Spinal cord (tissue), 10 donors: Measurements from ENCODE around the gene ERC1. TPM values are rescaled to one million over a fixed set of nuclear protein-coding genes. Genes with fewer than 3 reads are reported as not detected.

ENCODE experiments used
- DNase-seq, 6 donors: peaks; one replicate each; pipeline versions ENCODE4 v3.0.0 to v3.0.0-alpha.2; 2013 to 2015; ENCODE audit warnings: low spot score in 6 of 6, low read depth in 4 of 6
- H3K27ac ChIP-seq: one replicate; pipeline ENCODE4 v1.5.1; 2013; ENCODE audit warnings: low read depth, low read length, control low read depth
- H3K27me3 ChIP-seq: one replicate; pipeline ENCODE4 v1.6.1; 2013; ENCODE audit warnings: low read length; ENCODE audit not compliant: control insufficient read depth, insufficient read depth
- H3K36me3 ChIP-seq: one replicate; pipeline ENCODE4 v1.6.1; 2013; ENCODE audit warnings: low read length; ENCODE audit not compliant: control insufficient read depth, insufficient read depth
- H3K4me1 ChIP-seq: one replicate; pipeline ENCODE4 v1.6.1; 2013; ENCODE audit warnings: low read length; ENCODE audit not compliant: control insufficient read depth, insufficient read depth
- H3K4me3 ChIP-seq: one replicate; pipeline ENCODE4 v1.5.1; 2013; ENCODE audit warnings: low read depth, low read length, control low read depth
- H3K9me3 ChIP-seq: one replicate; pipeline ENCODE4 v1.6.1; 2013; ENCODE audit warnings: low read length; ENCODE audit not compliant: control insufficient read depth, insufficient read depth
- WGBS: methylation state at CpG from one replicate; pipeline ENCODE4 v1.1.5; 2013; ENCODE audit warnings: missing lambda C conversion rate; ENCODE audit not compliant: insufficient coverage; 5-methylcytosine and 5-hydroxymethylcytosine counted together
- polyA plus RNA-seq, 2 donors: library from polyadenylated mRNA; unstranded; fragments of 120-200 nt; gene quantifications; one replicate each; pipeline ENCODE4 v1.2.1, GENCODE V29; 2013; ENCODE audit not compliant: insufficient read length in 2 of 2
- total RNA-seq, 2 donors: library from RNA; depleted of rRNA in 1 of 2; stranded (reverse); fragments of 120-200 nt in 1 of 2; fragments of >200 nt in 1 of 2; gene quantifications; one replicate each; pipeline versions ENCODE4 v1.2.3 to v1.2.4, GENCODE V29; 2013 to 2014
- donor health status: healthy.

Gene ERC1
- total and polyA plus RNA-seq, 4 donors, result 44.3 to 75.5 (median 47.9) TPM

- H3K4me3 ChIP-seq, result no peak overlapping the region
- peak in 2 of 6 donors; percentile 33 to 36 for DNase-seq
These were observed 226.3 kb downstream of the ERC1 start for GRCh38 chr12:1217191-1217949.

GRCh38 chr12:1218369-1218768, 227.3 kb downstream of the ERC1 start:
- DNase-seq, result no peak
- Histone ChIP-seq H3K36me3 (no peaks in the 10 kb centered on the region), H3K9me3 (no peaks in the 10 kb centered on the region), H3K4me3 (no peak overlapping the region), H3K27ac (no peak overlapping the region), H3K27me3 (no peaks in the 10 kb centered on the region), H3K4me1 (no peaks in the 10 kb centered on the region)
- WGBS, result 95% methylated on average over 1 of the region's 2 CpGs

More at GRCh38 chr12:1217191-1217949, 226.3 kb downstream of the ERC1 start:
- Histone ChIP-seq H3K27me3 (no peaks in the 10 kb centered on the region), H3K4me1 (no peaks in the 10 kb centered on the region), H3K27ac (peak overlapping the region; percentile 61), H3K36me3 (no peaks in the 10 kb centered on the region), H3K9me3 (no peaks in the 10 kb centered on the region)
- WGBS, result 12% methylated on average over 5 of the region's 6 CpGs

- no peak overlapping the region for H3K27ac ChIP-seq
- DNase-seq, result no peak
- 76% methylated on average over 5 of the region's 7 CpGs for WGBS
- H3K4me1 ChIP-seq, result no peaks in the 10 kb centered on the region
- no peaks in the 10 kb centered on the region for H3K36me3 ChIP-seq
- no peaks in the 10 kb centered on the region for H3K9me3 ChIP-seq
- H3K27me3 ChIP-seq, result no peaks in the 10 kb centered on the region
- no peak overlapping the region for H3K4me3 ChIP-seq
These were observed 229.4 kb downstream of the ERC1 start for GRCh38 chr12:1220127-1221092.

GRCh38 chr12:1222858-1223639, 232.0 kb downstream of the ERC1 start:
- Histone ChIP-seq H3K9me3 (no peaks in the 10 kb centered on the region), H3K4me3 (no peak overlapping the region), H3K36me3 (no peaks in the 10 kb centered on the region), H3K27ac (no peak overlapping the region), H3K4me1 (no peaks in the 10 kb centered on the region), H3K27me3 (no peaks in the 10 kb centered on the region)
- no peak for DNase-seq
- WGBS, result no CpG with 5 or more reads among the region's 4 CpGs

- Histone ChIP-seq H3K27ac (no peak overlapping the region), H3K4me1 (no peaks in the 10 kb centered on the region), H3K36me3 (no peaks in the 10 kb centered on the region), H3K27me3 (no peaks in the 10 kb centered on the region), H3K4me3 (no peak overlapping the region), H3K9me3 (peaks cover 1% of the 10 kb centered on the region)
- no CpG with 5 or more reads among the region's 3 CpGs for WGBS
- DNase-seq, result no peak
These were observed 235.9 kb downstream of the ERC1 start for GRCh38 chr12:1226951-1227350.

- no peak for DNase-seq
- Histone ChIP-seq H3K27ac (no peak overlapping the region), H3K36me3 (no peaks in the 10 kb centered on the region), H3K4me1 (no peaks in the 10 kb centered on the region), H3K9me3 (peaks cover 2% of the 10 kb centered on the region), H3K27me3 (no peaks in the 10 kb centered on the region), H3K4me3 (no peak overlapping the region)
- no CpG with 5 or more reads among the region's 2 CpGs for WGBS
These were observed 243.1 kb downstream of the ERC1 start for GRCh38 chr12:1234073-1234472.

- Histone ChIP-seq H3K36me3 (no peaks in the 10 kb centered on the region), H3K4me1 (no peaks in the 10 kb centered on the region), H3K9me3 (no peaks in the 10 kb centered on the region), H3K27ac (no peak overlapping the region), H3K4me3 (no peak overlapping the region), H3K27me3 (no peaks in the 10 kb centered on the region)
- DNase-seq, result no peak
- WGBS, result 39% methylated on average over 1 of the region's 2 CpGs
These were observed 255.6 kb downstream of the ERC1 start for GRCh38 chr12:1246637-1247036.

- Histone ChIP-seq H3K27ac (no peak overlapping the region), H3K4me3 (no peak overlapping the region), H3K4me1 (no peaks in the 10 kb centered on the region), H3K9me3 (no peaks in the 10 kb centered on the region), H3K27me3 (no peaks in the 10 kb centered on the region), H3K36me3 (no peaks in the 10 kb centered on the region)
- DNase-seq, result no peak
- WGBS, result no CpG with 5 or more reads among the region's 3 CpGs
These were observed 259.6 kb downstream of the ERC1 start for GRCh38 chr12:1250641-1251040.

- no peaks in the 10 kb centered on the region for H3K27me3 ChIP-seq
- no peaks in the 10 kb centered on the region for H3K9me3 ChIP-seq
- H3K27ac ChIP-seq, result no peak overlapping the region
- H3K4me3 ChIP-seq, result no peak overlapping the region
- DNase-seq, result peak in 1 of 6 donors; percentile 21
- no CpG with 5 or more reads among the region's 2 CpGs for WGBS
- H3K36me3 ChIP-seq, result no peaks in the 10 kb centered on the region
- no peaks in the 10 kb centered on the region for H3K4me1 ChIP-seq
These were observed 261.7 kb downstream of the ERC1 start for GRCh38 chr12:1252758-1253157.
